ENCODE data around the gene VARS1. TPM values are rescaled to one million over a fixed set of nuclear protein-coding genes. Genes with fewer than 3 reads are reported as not detected.
"Not testable (repeated sequence)": the region's sequence is repeated elsewhere in the genome, so short reads cannot be mapped to it uniquely, and the experiment has no call there.

VARS1 gene
- total RNA-seq, 2 experiments from 2014 or later = 51.2 to 137 TPM

DNA sequence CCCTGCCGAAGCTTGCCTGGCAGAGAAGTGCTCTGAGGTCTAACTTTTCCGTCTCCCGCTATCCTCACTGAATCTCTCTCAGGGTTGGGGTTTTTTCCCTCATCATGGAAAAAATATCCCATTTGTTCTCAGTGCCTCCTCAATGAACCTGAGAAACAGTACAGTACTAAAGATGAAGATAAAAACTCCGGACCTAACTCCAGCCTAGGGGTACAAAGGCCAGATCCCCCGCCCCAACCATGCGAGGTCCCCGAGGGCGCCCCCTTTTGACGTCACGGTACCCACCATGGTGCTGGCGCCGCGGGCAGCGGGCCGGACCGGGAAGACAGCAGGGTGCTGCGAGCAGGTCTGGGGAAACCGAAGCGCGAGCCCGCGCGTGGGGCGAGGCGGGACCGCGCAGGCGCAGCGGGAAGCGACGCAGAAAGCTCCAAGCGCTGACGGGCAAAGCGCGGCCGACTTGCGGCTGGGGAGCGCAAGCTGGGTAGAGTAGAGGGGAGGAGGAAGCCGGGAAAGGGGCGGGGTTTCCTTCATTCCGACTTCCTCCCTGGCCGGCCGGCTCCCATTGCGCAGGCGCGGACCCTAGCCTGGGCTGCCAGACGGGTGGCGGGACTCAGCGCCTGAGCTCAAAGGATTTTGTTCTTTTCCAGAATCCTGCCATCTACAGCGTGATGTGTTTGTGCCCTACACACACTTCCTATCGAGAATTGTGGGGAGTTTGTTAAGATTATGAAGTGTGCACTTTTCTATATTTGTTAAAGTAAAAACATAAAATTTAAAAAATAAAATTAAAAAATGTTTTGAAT, 11.1 kb upstream of the VARS1 start, which contains the start of gene LSM2:
TSS of gene LSM2 (minus strand) at position 497 of the 803 bp plus-strand sequence. CDS start at position 288, 209 bp downstream.
- peaks cover 22% of the 10 kb centered on the region for H3K36me3 ChIP-seq (ENCODE audit: insufficient read depth, low read length)
- no peaks in the 10 kb centered on the region for H3K9me2 ChIP-seq (ENCODE audit: insufficient read depth, low read length)
- TF ChIP-seq, protein P1, sequence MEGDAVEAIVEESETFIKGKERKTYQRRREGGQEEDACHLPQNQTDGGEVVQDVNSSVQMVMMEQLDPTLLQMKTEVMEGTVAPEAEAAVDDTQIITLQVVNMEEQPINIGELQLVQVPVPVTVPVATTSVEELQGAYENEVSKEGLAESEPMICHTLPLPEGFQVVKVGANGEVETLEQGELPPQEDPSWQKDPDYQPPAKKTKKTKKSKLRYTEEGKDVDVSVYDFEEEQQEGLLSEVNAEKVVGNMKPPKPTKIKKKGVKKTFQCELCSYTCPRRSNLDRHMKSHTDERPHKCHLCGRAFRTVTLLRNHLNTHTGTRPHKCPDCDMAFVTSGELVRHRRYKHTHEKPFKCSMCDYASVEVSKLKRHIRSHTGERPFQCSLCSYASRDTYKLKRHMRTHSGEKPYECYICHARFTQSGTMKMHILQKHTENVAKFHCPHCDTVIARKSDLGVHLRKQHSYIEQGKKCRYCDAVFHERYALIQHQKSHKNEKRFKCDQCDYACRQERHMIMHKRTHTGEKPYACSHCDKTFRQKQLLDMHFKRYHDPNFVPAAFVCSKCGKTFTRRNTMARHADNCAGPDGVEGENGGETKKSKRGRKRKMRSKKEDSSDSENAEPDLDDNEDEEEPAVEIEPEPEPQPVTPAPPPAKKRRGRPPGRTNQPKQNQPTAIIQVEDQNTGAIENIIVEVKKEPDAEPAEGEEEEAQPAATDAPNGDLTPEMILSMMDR (conservative IDR thresholded peaks at IDR 0.05; ENCODE audit: low read length) = peak; percentile 70
- no peak for TF ChIP-seq EZH2phosphoT487 (IDR thresholded peaks at IDR 0.05; ENCODE audit: borderline replicate concordance, low read depth, low read length)
- H3K4me3 ChIP-seq (ENCODE audit: low read depth, low read length, poor library complexity, severe bottlenecking) = peak within 1 kb of the TSS; percentile 85
- POLR2A ChIA-PET = interaction anchor here (0.6 to 2.3 kb wide), 19 partner anchors 8 to 1149 kb away, joined by 3 to 12 read pairs (median 5); partner anchors contain the start of genes C6orf47, CLIC1, GPANK1 and HSPA1A
- no peaks in the 10 kb centered on the region for H3K9me3 ChIP-seq (ENCODE audit: low read length)
- CTCF ChIA-PET (ENCODE audit: unreplicated experiment) = interaction anchor here (0.6 to 1.3 kb wide), 6 partner anchors 9 to 405 kb away, joined by 3 to 4 read pairs (median 3); no protein-coding TSS in a partner anchor
- H3K4me1 ChIP-seq (ENCODE audit: insufficient read depth, low read length, poor library complexity, severe bottlenecking) = peaks cover 13% of the 10 kb centered on the region
- peak within 1 kb of the TSS; percentile 80 for H2AFZ ChIP-seq (ENCODE audit: low read length)
- intact Hi-C loops (cut with micrococcal nuclease; ENCODE audit: unreplicated experiment) = no loop called here
- peak within 1 kb of the TSS; percentile 81 for H3K4me2 ChIP-seq (ENCODE audit: low read length)
- H4K20me1 ChIP-seq (ENCODE audit: insufficient read depth, low read length) = no peaks in the 10 kb centered on the region
- DNase-seq (ENCODE audit: low spot score) = peak; percentile 95
- BruUV-seq (replicated peaks) = no TSS peak
- H3K79me2 ChIP-seq (ENCODE audit: insufficient read depth, low read depth, low read length) = peaks cover 19% of the 10 kb centered on the region
- H3K27ac ChIP-seq (ENCODE audit: low read depth, low read length, poor library complexity, severe bottlenecking) = peak within 1 kb of the TSS; percentile 63

DNA sequence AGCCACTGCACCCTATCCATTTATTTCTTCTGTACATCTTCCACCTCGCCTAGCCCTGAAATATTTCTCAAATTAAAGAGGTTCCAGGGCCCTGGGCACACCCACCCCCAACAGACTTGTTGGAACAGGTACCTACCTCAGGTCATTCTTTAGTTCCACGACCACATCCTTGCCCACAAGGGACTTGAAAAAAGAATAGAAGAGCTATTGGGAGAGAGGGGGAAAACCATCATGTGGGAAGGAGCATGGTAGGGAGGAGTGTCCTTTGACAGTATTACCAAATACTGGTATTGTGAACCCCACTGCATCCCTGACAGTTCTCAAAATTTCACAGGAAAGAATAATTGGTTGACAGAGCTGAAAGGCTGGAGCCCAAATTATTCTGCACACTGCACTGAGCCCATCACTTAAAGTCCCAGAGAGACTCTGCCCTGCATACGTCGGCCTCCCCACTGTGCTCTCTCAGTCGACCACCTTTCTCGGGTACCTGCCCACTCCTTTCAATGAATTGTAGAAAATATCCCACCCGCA, 10.5 kb upstream of the VARS1 start:
- Histone ChIP-seq H3K9me3 (ENCODE audit: low read length) (no peaks in the 10 kb centered on the region), H3K9me2 (ENCODE audit: insufficient read depth, low read length) (no peaks in the 10 kb centered on the region), H3K27ac (ENCODE audit: low read depth, low read length, poor library complexity, severe bottlenecking) (peak overlapping the region; percentile 63), H3K4me3 (ENCODE audit: low read depth, low read length, poor library complexity, severe bottlenecking) (peak overlapping the region; percentile 85), H3K79me2 (ENCODE audit: insufficient read depth, low read depth, low read length) (peaks cover 19% of the 10 kb centered on the region), H3K36me3 (ENCODE audit: insufficient read depth, low read length) (peaks cover 29% of the 10 kb centered on the region), H3K4me1 (ENCODE audit: insufficient read depth, low read length, poor library complexity, severe bottlenecking) (peaks cover 13% of the 10 kb centered on the region), H2AFZ (ENCODE audit: low read length) (peak overlapping the region; percentile 80), H3K4me2 (ENCODE audit: low read length) (peak overlapping the region; percentile 81), H4K20me1 (ENCODE audit: insufficient read depth, low read length) (no peaks in the 10 kb centered on the region)
- peak; percentile 24 for DNase-seq (ENCODE audit: low spot score)
- ChIA-PET CTCF (ENCODE audit: unreplicated experiment) (interaction anchor here (0.6 to 1.3 kb wide), 2 partner anchors 8 to 404 kb away, joined by 3 to 4 read pairs; no protein-coding TSS in a partner anchor), POLR2A (interaction anchor here (0.5 to 2.3 kb wide), 9 partner anchors 9 to 221 kb away, joined by 3 to 12 read pairs (median 5); partner anchors contain the start of genes CLIC1, GPANK1, HSPA1A and HSPA1B)
- BruUV-seq (replicated peaks) = TSS peak; percentile 76
- TF ChIP-seq, protein P1 (conservative IDR thresholded peaks at IDR 0.05; ENCODE audit: low read length) = no peak
- TF ChIP-seq EZH2phosphoT487 (IDR thresholded peaks at IDR 0.05; ENCODE audit: borderline replicate concordance, low read depth, low read length) = no peak
- intact Hi-C loops (cut with micrococcal nuclease; ENCODE audit: unreplicated experiment) = no loop called here

DNA sequence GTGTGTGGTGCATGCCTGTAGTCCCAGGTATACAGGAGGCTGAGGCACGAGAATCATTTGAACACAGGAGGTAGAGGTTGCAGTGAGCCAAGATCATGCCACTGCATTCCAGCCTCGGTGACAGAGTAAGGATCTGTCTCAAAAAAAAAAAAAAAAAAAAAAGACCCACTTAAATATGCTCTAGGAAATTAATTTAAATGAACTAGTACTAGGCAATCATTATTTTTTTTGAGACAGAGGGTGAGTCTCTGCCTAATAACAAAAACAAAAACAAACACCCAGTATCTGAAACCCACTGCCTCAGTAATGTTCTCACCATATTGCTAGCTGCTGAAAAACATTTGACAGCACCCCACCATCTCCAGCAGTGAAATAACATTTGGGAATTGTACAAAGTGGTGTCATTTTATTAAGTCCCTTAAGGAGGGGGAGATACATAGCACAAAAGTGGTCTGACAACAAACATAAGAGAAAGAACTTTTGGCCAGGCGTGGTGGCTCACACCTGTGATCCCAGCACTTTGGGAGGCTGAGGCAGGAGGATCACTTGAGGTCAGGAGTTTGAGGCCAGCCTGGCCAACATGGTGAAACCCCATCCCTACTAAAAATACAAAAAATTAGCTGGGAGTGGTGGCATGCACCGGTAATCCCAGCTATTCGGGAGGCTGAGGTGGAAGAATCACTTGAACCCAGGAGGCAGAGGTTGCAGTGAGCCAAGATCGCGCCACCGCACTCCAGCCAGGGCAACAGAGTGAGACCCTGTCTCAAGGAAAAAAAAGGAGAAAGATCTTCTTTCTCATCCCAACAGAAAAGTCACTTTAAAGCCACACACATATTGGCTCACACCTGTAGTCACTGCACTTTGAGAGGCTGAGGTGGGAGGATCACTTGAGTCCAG, 5.7 kb upstream of the VARS1 start:
- H3K36me3 ChIP-seq (ENCODE audit: insufficient read depth, low read length) = peaks cover 46% of the 10 kb centered on the region
- H3K9me2 ChIP-seq (ENCODE audit: insufficient read depth, low read length); CTCF ChIA-PET (ENCODE audit: unreplicated experiment); H3K4me2 ChIP-seq (ENCODE audit: low read length); DNase-seq (ENCODE audit: low spot score); H2AFZ ChIP-seq (ENCODE audit: low read length); POLR2A ChIA-PET; intact Hi-C loops (cut with micrococcal nuclease; ENCODE audit: unreplicated experiment); H3K27ac ChIP-seq (ENCODE audit: low read depth, low read length, poor library complexity, severe bottlenecking); H3K9me3 ChIP-seq (ENCODE audit: low read length); H3K4me3 ChIP-seq (ENCODE audit: low read depth, low read length, poor library complexity, severe bottlenecking); BruUV-seq (replicated peaks); H4K20me1 ChIP-seq (ENCODE audit: insufficient read depth, low read length): not testable (repeated sequence)
- H3K4me1 ChIP-seq (ENCODE audit: insufficient read depth, low read length, poor library complexity, severe bottlenecking) = peaks cover 31% of the 10 kb centered on the region
- H3K79me2 ChIP-seq (ENCODE audit: insufficient read depth, low read depth, low read length) = peaks cover 16% of the 10 kb centered on the region

Measured in OCI-LY7 (cell line).